ENCODE measurements around the gene PIP5KL1.

The PIP5KL1 gene

DNA sequence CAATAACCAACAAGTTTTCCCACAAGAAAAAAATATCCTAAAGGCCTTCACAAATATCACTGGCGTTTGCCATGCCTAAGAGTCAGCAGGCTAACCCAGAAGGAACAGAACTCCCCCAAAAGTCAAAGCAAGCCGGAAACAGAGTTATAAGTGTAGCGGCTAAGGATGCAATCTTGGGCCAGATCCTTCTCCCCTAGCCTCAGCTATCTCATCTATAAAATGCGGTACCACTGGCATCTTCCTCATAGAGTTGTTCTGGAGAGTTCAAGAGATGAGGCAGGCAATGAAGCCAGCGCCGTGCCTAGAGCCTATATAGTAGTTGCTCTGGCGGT is 6.4 kb upstream of the PIP5KL1 start:
- peaks cover 0 to 27% (median 8%) of the 10 kb centered on the region in 3 donors for H3K36me3 ChIP-seq
- H3K9me3 ChIP-seq: no peaks in the 10 kb centered on the region
- intact Hi-C loops (cut with DNase I; ENCODE audit: low total_unique reads): no loop called here
- peak overlapping the region; percentile 68 to 90 for H3K4me3 ChIP-seq
- H3K27me3 ChIP-seq: no peaks in the 10 kb centered on the region
- H3K27ac ChIP-seq: peak overlapping the region; percentile 60 to 64
- TF ChIP-seq CTCF (IDR thresholded peaks at IDR 0.05): no peak
- DNase-seq: no peak
- peaks cover 0 to 30% (median 25%) of the 10 kb centered on the region in 4 donors for H3K4me1 ChIP-seq

GRCh38 chr9:127936347-127936852 is 5.8 kb upstream of the PIP5KL1 start:
- H3K4me1 ChIP-seq: peaks cover 0 to 36% (median 28%) of the 10 kb centered on the region in 4 donors
- H3K4me3 ChIP-seq: peak overlapping the region; percentile 68 to 90

DNA sequence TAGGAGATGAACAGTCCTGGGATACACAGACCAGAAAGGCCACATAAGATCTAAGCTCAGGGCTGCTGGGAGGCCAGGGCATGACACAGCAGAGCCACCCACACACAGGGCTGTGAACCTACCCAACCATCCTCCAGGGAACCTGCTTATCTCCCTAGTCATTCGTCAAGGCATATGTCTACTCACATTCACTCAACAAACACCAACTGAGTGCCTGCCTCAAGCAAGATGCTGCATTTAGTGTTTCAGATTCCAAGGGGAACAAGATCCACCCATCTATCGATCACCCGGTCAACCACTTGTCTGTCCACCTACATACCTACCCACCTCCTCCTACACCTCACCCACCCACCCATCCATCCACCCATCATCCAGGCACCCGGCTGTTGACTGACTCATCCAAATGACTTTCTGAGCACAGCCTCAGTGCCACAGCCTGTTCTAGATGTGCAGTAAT is 5.2 kb upstream of the PIP5KL1 start:
- Histone ChIP-seq H3K4me1 (peaks cover 0 to 42% (median 34%) of the 10 kb centered on the region in 4 donors), H3K27me3 (no peaks in the 10 kb centered on the region), H3K9me3 (no peaks in the 10 kb centered on the region), H3K27ac (no peak overlapping the region), H3K4me3 (no peak overlapping the region), H3K36me3 (peaks cover 0 to 21% (median 8%) of the 10 kb centered on the region in 3 donors)
- DNase-seq: no peak
- no peak for TF ChIP-seq CTCF (IDR thresholded peaks at IDR 0.05)
- intact Hi-C loops (cut with DNase I; ENCODE audit: low total_unique reads): no loop called here

More at GRCh38 chr9:127936347-127936852, 5.8 kb upstream of the PIP5KL1 start:
- Histone ChIP-seq H3K27ac (no peak overlapping the region), H3K27me3 (no peaks in the 10 kb centered on the region), H3K9me3 (no peaks in the 10 kb centered on the region), H3K36me3 (peaks cover 0 to 21% (median 8%) of the 10 kb centered on the region in 3 donors)
- DNase-seq: no peak
- no peak for TF ChIP-seq CTCF (IDR thresholded peaks at IDR 0.05)
- intact Hi-C loops (cut with DNase I; ENCODE audit: low total_unique reads): no loop called here

- peaks cover 0 to 49% (median 42%) of the 10 kb centered on the region in 4 donors for H3K4me1 ChIP-seq
- intact Hi-C loops (cut with DNase I; ENCODE audit: low total_unique reads): no loop called here
These were observed 4.4 kb upstream of the PIP5KL1 start for GRCh38 chr9:127934986-127935385.

DNA sequence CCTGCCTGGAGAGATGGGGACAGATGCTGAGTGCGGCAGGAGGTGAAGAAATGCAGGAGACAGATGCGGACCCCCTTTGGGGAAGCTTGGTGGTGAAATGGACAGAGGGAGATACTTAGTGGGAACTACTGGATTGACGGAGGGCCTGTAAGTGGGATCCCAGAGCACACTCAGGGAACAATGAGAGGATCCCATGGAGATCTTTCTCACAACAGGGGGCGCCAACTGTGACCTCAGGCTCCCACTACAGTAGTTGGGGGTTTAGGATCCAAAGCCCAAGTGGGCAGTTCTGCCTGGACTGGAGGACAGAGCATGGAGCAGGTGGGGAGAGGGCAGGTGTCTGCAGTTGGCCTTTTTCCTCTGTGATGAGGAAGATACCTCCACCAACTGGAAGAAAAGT is 3.7 kb upstream of the PIP5KL1 start:
- Histone ChIP-seq H3K27me3 (peaks cover 0 to 10% of the 10 kb centered on the region in 2 donors), H3K36me3 (peaks cover 0 to 15% (median 8%) of the 10 kb centered on the region in 3 donors), H3K4me3 (no peak overlapping the region), H3K27ac (no peak overlapping the region), H3K9me3 (no peaks in the 10 kb centered on the region), H3K4me1 (peaks cover 0 to 49% (median 42%) of the 10 kb centered on the region in 4 donors)
- no peak for TF ChIP-seq CTCF (IDR thresholded peaks at IDR 0.05)
- no peak for DNase-seq
- intact Hi-C loops (cut with DNase I; ENCODE audit: low total_unique reads): no loop called here

More at GRCh38 chr9:127934986-127935385, 4.4 kb upstream of the PIP5KL1 start:
- no peak for TF ChIP-seq CTCF (IDR thresholded peaks at IDR 0.05)
- no peak overlapping the region for H3K4me3 ChIP-seq
- H3K36me3 ChIP-seq: peaks cover 0 to 18% (median 8%) of the 10 kb centered on the region in 3 donors
- DNase-seq: no peak
- H3K27ac ChIP-seq: no peak overlapping the region
- H3K27me3 ChIP-seq: peaks cover 0 to 4% of the 10 kb centered on the region in 2 donors
- no peaks in the 10 kb centered on the region for H3K9me3 ChIP-seq
